ENCODE data around the gene DCTN5.

Gene DCTN5

GRCh38 chr16:23663918-23664317 is 22.7 kb downstream of the DCTN5 start:
- no peak for DNase-seq (ENCODE audit: low read depth)

GRCh38 chr16:23666571-23667354 is 25.5 kb downstream of the DCTN5 start:
- DNase-seq (ENCODE audit: low read depth): no peak

- DNase-seq (ENCODE audit: low read depth): no peak
Observed at GRCh38 chr16:23667355-23667659, 26.0 kb downstream of the DCTN5 start.

- DNase-seq (ENCODE audit: low read depth): no peak
Observed at GRCh38 chr16:23668225-23668624, 27.0 kb downstream of the DCTN5 start.

DNA sequence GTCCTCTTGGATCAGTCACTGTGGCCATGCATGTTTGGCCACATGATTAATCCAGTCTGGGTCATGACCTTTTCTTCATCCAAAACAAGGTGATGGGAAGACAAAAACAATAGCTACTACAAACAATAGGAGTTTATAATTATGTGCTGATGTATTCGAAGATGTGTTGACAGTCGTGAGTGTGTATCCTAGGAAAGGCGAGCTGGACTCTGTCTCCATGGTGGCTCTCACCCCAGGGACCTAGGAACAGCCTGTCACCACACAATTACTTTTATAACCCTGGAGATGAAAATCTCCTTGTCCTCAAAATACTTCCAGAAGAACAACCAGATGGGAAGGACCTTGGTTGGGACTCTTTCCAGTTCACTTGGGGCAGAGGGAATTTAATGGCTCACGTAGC is 27.6 kb downstream of the DCTN5 start:
- no peak for DNase-seq (ENCODE audit: low read depth)

DNA sequence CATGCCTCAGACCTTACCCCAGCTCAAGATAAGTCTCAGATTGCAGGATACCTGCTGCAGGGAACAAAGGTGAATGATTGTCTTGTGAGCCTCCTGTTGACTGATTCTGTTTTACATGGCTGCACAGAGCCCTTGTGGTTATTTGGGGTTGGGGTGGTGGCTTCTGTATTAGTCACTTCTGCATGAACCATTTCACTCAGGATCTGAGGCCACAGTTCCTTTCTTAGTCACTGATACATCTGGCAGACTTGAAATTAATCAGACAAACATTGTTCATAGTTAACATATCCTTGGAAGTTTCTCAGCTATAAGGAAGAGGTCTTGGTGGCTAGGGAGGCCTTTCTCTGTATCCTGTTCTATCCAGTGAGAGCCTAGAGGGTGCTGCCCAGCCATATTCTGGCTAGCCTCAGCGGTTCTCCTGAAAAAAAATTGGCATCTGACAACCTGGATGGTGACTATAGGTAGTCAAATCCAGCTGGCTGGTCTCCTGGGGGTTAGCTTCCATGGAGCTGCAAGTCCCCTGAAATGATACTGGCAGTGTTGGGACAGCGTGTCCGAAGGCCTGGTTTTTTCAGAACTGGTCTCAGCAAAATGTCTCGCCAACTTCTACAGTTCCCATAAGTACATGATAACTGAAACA is 29.0 kb downstream of the DCTN5 start:
- DNase-seq (ENCODE audit: low read depth): peak; percentile 72

DNA sequence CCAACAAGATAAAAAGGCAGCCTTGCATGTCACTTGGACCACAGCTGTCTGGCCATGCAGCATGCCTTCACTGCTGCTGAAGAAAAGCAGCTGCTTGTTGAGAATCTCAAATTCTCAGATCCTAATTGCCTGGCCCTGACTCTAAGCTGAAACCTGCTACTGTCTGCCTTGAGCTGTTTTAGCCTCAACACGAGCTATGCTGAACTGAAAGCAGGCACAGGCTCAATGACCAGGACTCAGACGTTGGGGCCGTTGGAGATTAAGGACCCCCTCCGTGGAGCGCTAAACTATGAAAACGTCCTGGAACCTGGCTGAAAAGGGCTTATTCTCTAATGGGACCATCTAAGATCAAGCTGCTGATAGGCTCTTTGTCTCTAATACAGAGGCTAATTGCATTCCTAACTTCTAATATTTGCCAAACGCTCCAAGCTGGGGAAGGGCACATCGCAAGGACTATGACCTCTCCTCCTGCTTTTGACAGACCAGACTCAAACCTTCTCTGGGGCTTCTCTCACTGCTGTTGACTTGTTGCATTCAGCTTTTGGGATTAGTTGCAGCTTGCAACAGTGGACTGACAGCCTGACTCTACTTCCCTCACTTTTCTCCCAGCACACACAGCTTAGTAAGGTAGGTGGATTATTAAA is 32.8 kb downstream of the DCTN5 start:
- no peak for DNase-seq (ENCODE audit: low read depth)

GRCh38 chr16:23676924-23677480 is 35.7 kb downstream of the DCTN5 start:
- DNase-seq (ENCODE audit: low read depth): no peak

DNA sequence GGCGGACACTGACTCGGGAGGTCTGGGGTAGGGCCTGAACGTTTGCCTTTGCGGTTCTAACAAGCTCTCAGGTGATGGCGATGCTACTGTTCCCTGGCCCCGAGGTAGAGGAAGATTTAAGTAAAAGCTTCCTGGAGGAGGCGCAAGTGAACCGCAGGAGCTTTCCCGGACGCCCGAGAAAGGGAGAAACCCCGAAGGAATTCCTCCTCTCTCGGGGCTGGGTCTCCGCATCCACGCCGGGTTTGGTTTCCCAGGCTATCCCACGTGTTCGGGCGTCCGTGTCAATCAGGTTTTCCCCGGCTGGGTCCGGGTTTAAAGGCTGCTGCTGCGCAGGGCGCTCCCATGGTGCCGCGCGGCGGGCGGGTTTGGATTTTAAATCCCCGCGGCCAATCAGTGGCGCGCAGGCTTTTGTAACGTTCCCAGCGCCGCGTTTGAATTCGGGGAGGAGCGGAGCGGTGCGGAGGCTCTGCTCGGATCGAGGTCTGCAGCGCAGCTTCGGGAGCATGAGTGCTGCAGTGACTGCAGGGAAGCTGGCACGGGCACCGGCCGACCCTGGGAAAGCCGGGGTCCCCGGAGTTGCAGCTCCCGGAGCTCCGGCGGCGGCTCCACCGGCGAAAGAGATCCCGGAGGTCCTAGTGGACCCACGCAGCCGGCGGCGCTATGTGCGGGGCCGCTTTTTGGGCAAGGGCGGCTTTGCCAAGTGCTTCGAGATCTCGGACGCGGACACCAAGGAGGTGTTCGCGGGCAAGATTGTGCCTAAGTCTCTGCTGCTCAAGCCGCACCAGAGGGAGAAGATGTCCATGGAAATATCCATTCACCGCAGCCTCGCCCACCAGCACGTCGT is 37.4 kb downstream of the DCTN5 start, which contains the start of gene PLK1:
Gene PLK1 (plus strand): TSS at position 460 of the 844 bp plus-strand sequence. CDS start 44 bp downstream, at position 504.
- peak; percentile 58 for DNase-seq (ENCODE audit: low read depth)

GRCh38 chr16:23679274-23679985 is 38.2 kb downstream of the DCTN5 start:
- DNase-seq (ENCODE audit: low read depth): no peak

GRCh38 chr16:23679986-23680336 is 38.7 kb downstream of the DCTN5 start:
- DNase-seq (ENCODE audit: low read depth): no peak

- no peak for DNase-seq (ENCODE audit: low read depth)
Observed at GRCh38 chr16:23682181-23682580, 40.9 kb downstream of the DCTN5 start.

DNA sequence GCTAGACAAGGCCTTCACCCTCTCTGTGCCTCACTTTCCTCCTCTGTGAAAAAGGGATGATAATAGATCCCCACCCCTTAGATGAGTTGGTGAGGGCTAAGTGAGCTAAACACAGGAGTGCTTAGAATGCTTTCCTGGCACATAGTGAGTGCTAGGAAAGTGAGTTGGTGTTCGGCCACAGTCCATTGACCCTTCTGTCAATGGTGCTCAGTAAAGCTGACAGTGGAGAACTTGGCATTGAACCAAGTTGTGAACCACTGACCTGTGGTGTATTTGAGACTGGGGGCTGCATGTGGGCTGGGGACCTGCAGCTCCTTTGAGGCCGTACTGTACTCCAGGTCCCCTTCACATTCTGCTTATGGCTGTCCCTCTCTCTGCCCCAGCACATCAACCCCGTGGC is 42.2 kb downstream of the DCTN5 start:
- DNase-seq (ENCODE audit: low read depth): no peak

DNA sequence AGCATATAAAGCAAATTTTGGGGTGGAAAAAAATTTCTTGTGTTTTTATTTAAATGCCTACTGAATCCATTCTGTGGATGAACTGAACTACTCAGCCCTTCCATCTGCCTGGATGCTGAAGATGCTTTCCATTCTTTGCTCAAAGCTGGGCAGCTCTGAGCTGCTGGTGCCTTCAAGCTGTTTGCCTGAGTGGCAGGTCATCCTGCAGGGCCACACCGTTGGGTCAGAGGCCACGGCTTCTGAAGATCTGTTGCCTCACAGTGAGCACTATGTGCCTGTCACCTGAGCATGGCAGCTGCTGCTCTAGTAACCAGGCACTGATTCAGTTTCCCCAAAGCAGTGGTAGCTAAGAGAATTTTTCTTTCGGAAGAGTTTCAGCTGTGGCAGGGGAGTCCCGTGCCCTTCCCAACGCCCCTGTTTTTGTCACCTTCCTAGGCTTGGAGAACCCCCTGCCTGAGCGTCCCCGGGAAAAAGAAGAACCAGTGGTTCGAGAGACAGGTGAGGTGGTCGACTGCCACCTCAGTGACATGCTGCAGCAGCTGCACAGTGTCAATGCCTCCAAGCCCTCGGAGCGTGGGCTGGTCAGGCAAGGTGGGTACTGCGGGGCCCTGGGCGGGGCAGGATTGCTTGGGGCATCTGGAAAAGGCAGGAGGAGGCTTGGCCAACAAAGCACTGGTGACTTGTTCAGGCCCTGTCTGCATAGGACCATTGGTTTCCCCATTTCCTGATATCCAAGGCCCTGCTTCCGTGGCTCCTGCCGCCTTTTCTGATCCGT is 46.0 kb downstream of the DCTN5 start:
- DNase-seq (ENCODE audit: low read depth): no peak

DNA sequence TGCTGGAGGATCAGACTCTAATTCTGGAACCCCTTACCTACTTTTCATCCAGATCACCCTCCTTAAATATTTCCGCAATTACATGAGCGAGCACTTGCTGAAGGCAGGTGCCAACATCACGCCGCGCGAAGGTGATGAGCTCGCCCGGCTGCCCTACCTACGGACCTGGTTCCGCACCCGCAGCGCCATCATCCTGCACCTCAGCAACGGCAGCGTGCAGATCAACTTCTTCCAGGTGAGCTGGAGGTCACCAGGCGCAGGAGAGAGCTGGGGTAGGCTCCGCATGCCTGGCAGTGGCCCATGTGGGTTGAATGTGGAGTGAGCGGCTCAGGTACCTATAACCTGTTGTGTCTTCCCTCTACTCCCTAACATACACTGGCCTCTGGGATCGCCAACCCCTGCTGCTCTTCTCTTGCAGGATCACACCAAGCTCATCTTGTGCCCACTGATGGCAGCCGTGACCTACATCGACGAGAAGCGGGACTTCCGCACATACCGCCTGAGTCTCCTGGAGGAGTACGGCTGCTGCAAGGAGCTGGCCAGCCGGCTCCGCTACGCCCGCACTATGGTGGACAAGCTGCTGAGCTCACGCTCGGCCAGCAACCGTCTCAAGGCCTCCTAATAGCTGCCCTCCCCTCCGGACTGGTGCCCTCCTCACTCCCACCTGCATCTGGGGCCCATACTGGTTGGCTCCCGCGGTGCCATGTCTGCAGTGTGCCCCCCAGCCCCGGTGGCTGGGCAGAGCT is 48.3 kb downstream of the DCTN5 start:
- DNase-seq (ENCODE audit: low read depth): no peak

DNA sequence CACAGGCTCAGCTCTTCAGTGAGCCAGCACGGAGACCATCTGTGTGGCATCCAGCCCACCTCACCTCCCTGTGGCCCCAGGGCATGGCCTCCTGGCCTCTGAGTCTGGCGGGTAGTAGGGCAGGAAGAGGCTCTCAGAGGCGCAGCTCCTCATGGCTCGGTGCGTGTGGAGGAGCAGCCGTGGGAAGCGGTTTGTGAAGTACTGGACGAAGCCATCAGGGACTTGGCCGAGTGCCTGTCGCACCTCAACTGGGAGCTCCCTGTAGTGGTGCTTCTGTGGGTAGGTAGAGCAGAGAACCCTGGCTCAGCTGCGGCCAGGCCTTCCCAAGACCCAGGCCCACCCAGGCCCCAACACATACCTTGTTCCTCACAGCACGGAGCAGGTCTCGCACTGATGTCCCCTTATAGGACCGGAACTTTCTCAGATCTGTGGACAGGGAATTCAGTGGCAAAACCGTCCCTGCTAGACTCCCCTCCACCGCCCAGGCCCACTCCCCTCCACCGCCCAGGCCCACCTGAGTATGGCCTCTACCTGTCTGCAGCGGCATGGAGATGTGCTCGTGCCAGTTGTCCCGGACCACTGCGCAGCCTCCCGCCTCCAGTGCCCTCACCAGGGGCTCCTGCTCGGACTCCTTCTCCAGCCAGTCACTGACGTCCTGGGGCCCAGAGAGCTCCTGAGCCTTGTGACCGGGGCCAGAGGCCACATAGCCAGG is 49.7 kb downstream of the DCTN5 start:
- no peak for DNase-seq (ENCODE audit: low read depth)

- no peak for DNase-seq (ENCODE audit: low read depth)
Observed at GRCh38 chr16:23691483-23692189, 50.4 kb downstream of the DCTN5 start.

DNA sequence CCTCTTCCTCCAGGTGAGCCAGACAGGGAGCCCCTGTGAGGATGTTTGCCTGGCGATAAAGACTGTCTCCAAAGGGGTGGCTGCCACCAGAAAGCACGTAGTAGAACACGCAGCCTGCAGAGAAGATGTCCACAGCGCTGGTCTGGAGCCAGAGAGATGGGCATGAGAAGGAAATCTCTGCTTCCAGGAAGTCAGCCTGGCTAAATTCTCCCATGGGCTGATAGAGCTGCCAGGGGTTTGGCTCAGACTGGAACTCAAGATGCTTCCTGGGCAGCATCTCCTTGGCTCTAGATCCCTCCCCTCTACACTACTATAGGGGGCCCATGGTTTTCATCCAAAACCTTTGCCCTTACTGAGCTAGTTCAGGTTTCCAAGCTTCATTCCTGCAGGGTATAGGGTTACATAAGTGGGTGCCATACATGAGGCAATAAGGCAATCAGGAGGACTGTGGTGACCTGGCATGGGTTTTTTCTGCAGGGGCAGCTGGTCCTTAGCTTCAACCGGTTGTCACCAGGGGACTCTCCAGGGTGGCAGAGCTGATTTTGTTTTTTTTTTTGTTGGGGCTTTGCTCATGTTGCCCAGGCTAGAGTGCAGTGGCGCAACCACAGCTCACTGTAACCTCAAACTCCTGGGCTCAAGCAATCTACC is 51.0 kb downstream of the DCTN5 start:
- DNase-seq (ENCODE audit: low read depth): no peak

Data from GM04504 (cell line).